Measurements from ENCODE around the gene OBSL1. TPM values are rescaled to one million over a fixed set of nuclear protein-coding genes. Genes with fewer than 3 reads are reported as not detected.
A peak's percentile ranks its signal among the peaks of the same experiment; 100 is the strongest.

Gene OBSL1
- total and polyA plus RNA-seq, 2 experiments from 2014 or later = 13.8 to 68.7 TPM

GRCh38 chr2:219555956-219556355 is 15.4 kb downstream of the OBSL1 start:
- H3K9me3 ChIP-seq (ENCODE audit: low read depth) = no peaks in the 10 kb centered on the region
- TF ChIP-seq EZH2phosphoT487 (IDR thresholded peaks at IDR 0.05; ENCODE audit: insufficient read depth, low read depth) (no peak), EZH2 (IDR thresholded peaks at IDR 0.05; ENCODE audit: insufficient read depth, poor library complexity, severe bottlenecking) (no peak)
- no peaks in the 10 kb centered on the region for H3K9me2 ChIP-seq (ENCODE audit: insufficient read depth)
- no peaks in the 10 kb centered on the region for H3K27me3 ChIP-seq (replicated peaks; ENCODE audit: insufficient read depth)
- no peak overlapping the region for H3K4me2 ChIP-seq (ENCODE audit: unreplicated experiment)
- no peak overlapping the region for H2AFZ ChIP-seq
- 87 to 88% methylated on average over 18 to 20 of the region's 20 CpGs for WGBS, 2 experiments (ENCODE audit: low coverage in 1 of 2, low lambda C conversion rate in 2 of 2, missing lambda C conversion rate in 2 of 2)
- H4K20me1 ChIP-seq (ENCODE audit: insufficient read depth) = no peaks in the 10 kb centered on the region
- 0 out of 2 replicates have a peak, but pooled peaks cover 5% of the 10 kb centered on the region for H3F3A ChIP-seq (ENCODE audit: insufficient read depth)
- H3K4me3 ChIP-seq = no peak overlapping the region
- no peak overlapping the region for H3K27ac ChIP-seq
- no peak for DNase-seq
- no peaks in the 10 kb centered on the region for H3K36me3 ChIP-seq (ENCODE audit: low read depth)
- no peak overlapping the region for H3K9ac ChIP-seq
- peaks cover 15% of the 10 kb centered on the region; the same call in 1 of the 2 replicates for H3K4me1 ChIP-seq (ENCODE audit: insufficient read depth)
- no peaks in the 10 kb centered on the region for H3K79me2 ChIP-seq (ENCODE audit: insufficient read depth)
- in situ Hi-C loops (cut with MboI) = no loop called here

DNA sequence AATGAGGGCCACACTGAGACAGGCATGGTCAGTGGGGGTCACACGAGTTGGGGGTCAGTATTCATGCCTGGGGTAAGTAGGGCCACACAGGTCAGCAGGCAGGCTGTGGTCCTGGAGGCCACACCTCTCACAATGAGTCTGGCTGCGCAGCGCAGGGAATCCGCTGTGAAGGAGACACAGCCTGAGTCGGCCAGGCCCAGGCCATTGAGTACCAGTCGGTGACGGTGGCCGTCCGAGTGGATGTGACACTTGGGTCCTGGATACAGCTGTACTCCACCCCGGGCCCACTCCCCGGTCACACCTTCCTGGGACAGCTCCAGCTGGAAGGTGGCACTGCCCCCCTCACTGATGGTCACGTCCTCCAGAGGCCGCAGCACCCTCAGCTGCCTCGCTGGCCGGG is 17.0 kb downstream of the OBSL1 start:
- Histone ChIP-seq H3F3A (ENCODE audit: insufficient read depth) (no peaks in the 10 kb centered on the region), H3K27ac (no peak overlapping the region), H3K79me2 (ENCODE audit: insufficient read depth) (no peaks in the 10 kb centered on the region), H3K4me2 (ENCODE audit: unreplicated experiment) (no peak overlapping the region), H3K9me2 (ENCODE audit: insufficient read depth) (no peaks in the 10 kb centered on the region), H3K9ac (no peak overlapping the region), H3K9me3 (ENCODE audit: low read depth) (no peaks in the 10 kb centered on the region), H3K4me3 (no peak overlapping the region), H3K36me3 (ENCODE audit: low read depth) (no peaks in the 10 kb centered on the region), H3K4me1 (ENCODE audit: insufficient read depth) (peaks cover 6% of the 10 kb centered on the region; the same call in 1 of the 2 replicates), H4K20me1 (ENCODE audit: insufficient read depth) (no peaks in the 10 kb centered on the region), H2AFZ (no peak overlapping the region), H3K27me3 (replicated peaks; ENCODE audit: insufficient read depth) (no peaks in the 10 kb centered on the region)
- 82 to 89% methylated on average over 15 of the region's 15 CpGs for WGBS, 2 experiments (ENCODE audit: low coverage in 1 of 2, low lambda C conversion rate in 2 of 2, missing lambda C conversion rate in 2 of 2)
- in situ Hi-C loops (cut with MboI) = no loop called here
- TF ChIP-seq EZH2 (IDR thresholded peaks at IDR 0.05; ENCODE audit: insufficient read depth, poor library complexity, severe bottlenecking) (no peak), EZH2phosphoT487 (IDR thresholded peaks at IDR 0.05; ENCODE audit: insufficient read depth, low read depth) (no peak)
- no peak for DNase-seq

DNA sequence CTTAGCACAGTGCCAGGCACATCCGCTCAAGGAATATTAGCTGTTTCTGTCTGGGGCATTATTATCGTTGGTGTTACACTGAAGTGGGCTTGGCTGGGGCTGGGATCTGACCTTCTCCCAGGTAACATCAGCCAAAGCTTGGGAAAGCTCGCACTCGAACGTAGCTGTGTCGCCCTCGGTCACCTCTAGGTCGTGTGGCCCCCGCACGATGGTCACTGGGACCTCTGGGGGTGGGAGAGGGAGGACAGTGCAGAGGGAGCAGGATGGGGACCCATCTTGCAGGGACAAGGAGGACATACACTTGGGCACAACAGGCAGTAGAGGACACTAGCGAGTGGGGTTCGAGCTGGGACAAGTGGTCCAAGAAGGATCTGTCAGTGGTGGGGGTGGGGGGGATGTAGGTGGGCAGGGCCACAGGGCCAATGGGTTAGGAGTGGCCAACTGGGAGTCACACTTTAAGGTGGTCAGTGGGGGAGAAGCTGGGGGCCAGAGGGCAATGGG is 17.8 kb downstream of the OBSL1 start:
- Histone ChIP-seq H4K20me1 (ENCODE audit: insufficient read depth) (no peaks in the 10 kb centered on the region), H3K9ac (no peak overlapping the region), H3K9me3 (ENCODE audit: low read depth) (no peaks in the 10 kb centered on the region), H3K4me2 (ENCODE audit: unreplicated experiment) (no peak overlapping the region), H3F3A (ENCODE audit: insufficient read depth) (no peaks in the 10 kb centered on the region), H3K27me3 (replicated peaks; ENCODE audit: insufficient read depth) (no peaks in the 10 kb centered on the region), H3K4me3 (no peak overlapping the region), H3K36me3 (ENCODE audit: low read depth) (no peaks in the 10 kb centered on the region), H3K4me1 (ENCODE audit: insufficient read depth) (peaks cover 4% of the 10 kb centered on the region; the same call in 1 of the 2 replicates), H3K27ac (no peak overlapping the region), H3K9me2 (ENCODE audit: insufficient read depth) (no peaks in the 10 kb centered on the region), H3K79me2 (ENCODE audit: insufficient read depth) (no peaks in the 10 kb centered on the region), H2AFZ (no peak overlapping the region)
- DNase-seq = no peak
- no peak for TF ChIP-seq EZH2 (IDR thresholded peaks at IDR 0.05; ENCODE audit: insufficient read depth, poor library complexity, severe bottlenecking)
- no peak for TF ChIP-seq EZH2phosphoT487 (IDR thresholded peaks at IDR 0.05; ENCODE audit: insufficient read depth, low read depth)
- 78 to 80% methylated on average over 10 to 12 of the region's 12 CpGs for WGBS, 2 experiments (ENCODE audit: low coverage in 1 of 2, low lambda C conversion rate in 2 of 2, missing lambda C conversion rate in 2 of 2)
- in situ Hi-C loops (cut with MboI) = no loop called here

DNA sequence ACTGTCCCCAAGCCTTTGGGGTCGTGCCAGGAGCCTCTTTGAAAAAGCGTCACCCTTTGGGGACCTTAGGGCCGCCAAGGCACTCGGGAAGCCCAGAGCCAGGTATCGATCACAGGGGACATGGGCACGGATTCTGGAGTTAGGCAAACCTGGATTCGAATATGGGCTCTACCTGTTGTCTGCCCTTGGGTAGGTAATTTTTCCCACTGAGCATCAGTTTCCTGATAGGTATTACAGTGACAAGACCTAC is 18.2 kb downstream of the OBSL1 start:
- Histone ChIP-seq H3F3A (ENCODE audit: insufficient read depth) (no peaks in the 10 kb centered on the region), H4K20me1 (ENCODE audit: insufficient read depth) (no peaks in the 10 kb centered on the region), H3K4me2 (ENCODE audit: unreplicated experiment) (peak overlapping the region; percentile 87), H3K27me3 (replicated peaks; ENCODE audit: insufficient read depth) (no peaks in the 10 kb centered on the region), H3K27ac (no peak overlapping the region), H3K4me1 (ENCODE audit: insufficient read depth) (peaks cover 4% of the 10 kb centered on the region; the same call in 1 of the 2 replicates), H3K79me2 (ENCODE audit: insufficient read depth) (no peaks in the 10 kb centered on the region), H3K4me3 (peak overlapping the region; percentile 76), H3K9me3 (ENCODE audit: low read depth) (no peaks in the 10 kb centered on the region), H3K36me3 (ENCODE audit: low read depth) (no peaks in the 10 kb centered on the region), H3K9me2 (ENCODE audit: insufficient read depth) (no peaks in the 10 kb centered on the region), H3K9ac (no peak overlapping the region), H2AFZ (peak overlapping the region; percentile 83)
- in situ Hi-C loops (cut with MboI) = no loop called here
- no peak for TF ChIP-seq EZH2phosphoT487 (IDR thresholded peaks at IDR 0.05; ENCODE audit: insufficient read depth, low read depth)
- TF ChIP-seq EZH2 (IDR thresholded peaks at IDR 0.05; ENCODE audit: insufficient read depth, poor library complexity, severe bottlenecking) = no peak
- 26 to 27% methylated on average over 6 to 7 of the region's 7 CpGs for WGBS, 2 experiments (ENCODE audit: low coverage in 1 of 2, low lambda C conversion rate in 2 of 2, missing lambda C conversion rate in 2 of 2)
- DNase-seq = no peak

Measured in GM23248 (cell line).